HCT116 (cell line): ENCODE measurements around the gene SP3. TPM values are rescaled to one million over a fixed set of nuclear protein-coding genes. Genes with fewer than 3 reads are reported as not detected.

Experiments used
- ATAC-seq: fragments of 200-7000 bp; cut with Tn5 transposase; 2 replicates; pipeline ENCODE4 v1.9.1; 2020; ENCODE audit warnings: mild to moderate bottlenecking, moderate library complexity
- BruUV-seq: library from RNA; stranded (reverse); fragments of 400-500 nt; replicated peaks from 2 replicates; lab custom pipeline; 2021; lab: Mats Ljungman, UMichigan
- CTCF ChIA-PET: fragments of 300-600 bp; sonication (Branson Sonifier 250); formaldehyde crosslinking; loops from one replicate; lab custom pipeline; 2021; ENCODE audit warnings: antibody characterized with exemption; lab: Charles Lee
- POLR2A ChIA-PET: fragments of 300-600, 350-600 bp; sonication (Branson Sonifier 250); formaldehyde crosslinking; loops from one replicate; lab custom pipeline; 2021; ENCODE audit warnings: antibody characterized with exemption; lab: Charles Lee
- RAD21 ChIA-PET, 2 experiments: fragments of 300-600 bp; sonication (Branson Sonifier 250); formaldehyde crosslinking; loops; one replicate each; lab custom pipeline; 2023; ENCODE audit warnings: low total read pairs in 2 of 2; ENCODE audit not compliant: uncharacterized antibody in 2 of 2, unreplicated experiment in 2 of 2, low non-redundant PET in 1 of 2; lab: Charles Lee
- DNase-seq: peaks from one replicate; pipeline ENCODE4 v3.0.0-alpha.2; 2010; ENCODE audit warnings: low read depth, low spot score
- H2AFZ ChIP-seq: fragments of 200-600 bp; shearing (Covaris generic), sonication (generic); 2 replicates; pipeline ENCODE4 v1.6.1; 2017; ENCODE audit warnings: low read depth, mixed run types, mixed read lengths, antibody characterized with exemption, low read length; ENCODE audit not compliant: poor library complexity, severe bottlenecking
- H3K27ac ChIP-seq: 2 replicates; pipeline ENCODE4 v1.5.1; 2012; ENCODE audit warnings: low read depth, low read length
- H3K27me3 ChIP-seq: fragments of 200-600 bp; sonication (generic); 2 replicates; pipeline ENCODE4 v1.6.1; 2016; ENCODE audit warnings: mixed run types, low read length, mixed read lengths; ENCODE audit not compliant: insufficient read depth
- H3K36me3 ChIP-seq, 2 experiments: fragments of 200-500 bp in 1 of 2; fragments of 200-600 bp in 1 of 2; sonication (Bioruptor generic) in 1 of 2; sonication (generic) in 1 of 2; 2 replicates each; pipeline versions ENCODE4 v1.5.1 to v1.6.1; 2014 to 2016; ENCODE audit warnings: low read length in 2 of 2, inconsistent platforms in 1 of 2, mixed read lengths in 1 of 2, mixed run types in 1 of 2; ENCODE audit not compliant: insufficient read depth in 2 of 2, control insufficient read depth in 1 of 2
- H3K4me1 ChIP-seq, 2 experiments: fragments of 200-600 bp in 1 of 2; sonication (generic) in 1 of 2; 2 replicates each; pipeline versions ENCODE4 v1.5.1 to v1.6.1; 2012 to 2017; ENCODE audit warnings: low read length in 2 of 2, inconsistent platforms in 1 of 2, mild to moderate bottlenecking in 1 of 2, mixed read lengths in 1 of 2, mixed run types in 1 of 2, moderate library complexity in 1 of 2; ENCODE audit not compliant: insufficient read depth in 2 of 2, control insufficient read depth in 1 of 2
- H3K4me2 ChIP-seq: fragments of 200-600 bp; sonication (generic); 2 replicates; pipeline ENCODE4 v1.6.1; 2017; ENCODE audit warnings: mixed run types, low read length, mixed read lengths
- H3K4me3 ChIP-seq, 2 experiments: fragments of 200-600 bp in 1 of 2; sonication (generic) in 1 of 2; replicated peaks in 1 of 2; 2 replicates each; pipeline ENCODE4 v1.5.1; 2011 to 2016; ENCODE audit warnings: low read length in 2 of 2, control low read depth in 1 of 2, low read depth in 1 of 2, mild to moderate bottlenecking in 1 of 2, mixed read lengths in 1 of 2, mixed run types in 1 of 2
- H3K79me2 ChIP-seq: fragments of 200-600 bp; sonication (generic); 2 replicates; pipeline ENCODE4 v1.6.1; 2017; ENCODE audit warnings: mild to moderate bottlenecking, mixed run types, low read length, moderate library complexity, mixed read lengths; ENCODE audit not compliant: insufficient read depth
- H3K9ac ChIP-seq: fragments of 200-600 bp; sonication (generic); 2 replicates; pipeline ENCODE4 v1.6.1; 2016; ENCODE audit warnings: low read length, mixed read lengths
- H3K9me2 ChIP-seq: fragments of 200-600 bp; sonication (generic), shearing (Covaris generic); 2 replicates; pipeline ENCODE4 v1.6.1; 2017; ENCODE audit warnings: mixed run types, mild to moderate bottlenecking, moderate library complexity; ENCODE audit not compliant: insufficient read depth
- H3K9me3 ChIP-seq, 2 experiments: fragments of 200-500 bp in 1 of 2; fragments of 200-600 bp in 1 of 2; sonication (Bioruptor generic) in 1 of 2; sonication (generic) in 1 of 2; 2 replicates each; pipeline ENCODE4 v1.6.1; 2014 to 2017; ENCODE audit warnings: low read length in 2 of 2, mixed read lengths in 2 of 2, inconsistent platforms in 1 of 2, low read depth in 1 of 2, mild to moderate bottlenecking in 1 of 2, mixed run types in 1 of 2, moderate library complexity in 1 of 2; ENCODE audit not compliant: control insufficient read depth in 1 of 2, insufficient read depth in 1 of 2
- H4K20me1 ChIP-seq: fragments of 200-600 bp; sonication (generic), shearing (Covaris generic); 2 replicates; pipeline ENCODE4 v1.6.1; 2017; ENCODE audit warnings: mixed run types, mild to moderate bottlenecking, moderate library complexity; ENCODE audit not compliant: insufficient read depth
- ATF3 ChIP-seq: IDR thresholded peaks from 2 replicates; pipeline ENCODE4 v1.6.1; 2012
- EGR1 ChIP-seq: IDR thresholded peaks from 2 replicates; pipeline ENCODE4 v1.6.1; 2012; ENCODE audit warnings: low read depth
- EZH2 ChIP-seq: fragments of 200-600 bp; sonication (generic); IDR thresholded peaks from 2 replicates; pipeline ENCODE4 v1.6.1; 2017; ENCODE audit warnings: antibody characterized with exemption, mixed run types
- EZH2phosphoT487 ChIP-seq: fragments of 200-600 bp; IDR thresholded peaks from 2 replicates; pipeline ENCODE4 v1.6.1; 2018; ENCODE audit warnings: antibody characterized with exemption, borderline replicate concordance
- FOSL1 ChIP-seq: IDR thresholded peaks from 2 replicates; pipeline ENCODE4 v1.6.1; 2012; ENCODE audit warnings: low read depth
- POLR2A ChIP-seq: IDR thresholded peaks from 2 replicates; pipeline ENCODE4 v1.7.0; 2011; ENCODE audit warnings: borderline replicate concordance; ENCODE audit not compliant: insufficient read depth, insufficient read length; ENCODE audit errors: extremely low read depth
- RAD21 ChIP-seq: IDR thresholded peaks from 2 replicates; pipeline ENCODE4 v1.6.1; 2012; ENCODE audit warnings: low read depth, mild to moderate bottlenecking
- SRF ChIP-seq: IDR thresholded peaks from 2 replicates; pipeline ENCODE4 v1.6.1; 2012; ENCODE audit warnings: low read depth
- TCF7L2 ChIP-seq: IDR thresholded peaks from 2 replicates; pipeline ENCODE4 v1.7.0; 2011; ENCODE audit warnings: borderline replicate concordance, inconsistent platforms; ENCODE audit not compliant: insufficient read depth, insufficient read length; ENCODE audit errors: extremely low read depth
- ZFX ChIP-seq: fragments of 450-650 bp; IDR thresholded peaks from 2 replicates; pipeline ENCODE4 v1.6.1; 2017
- intact Hi-C: fragments of 100-400 bp; cut with micrococcal nuclease; formaldehyde crosslinking; loops from 2 replicates; pipeline ENCODE4 v1.10.0; 2022
- total RNA-seq: library from RNA; stranded (reverse); gene quantifications from one replicate; pipeline ENCODE4 v1.2.1, GENCODE V29; 2021; ENCODE audit not compliant: unreplicated experiment
- TF ChIP-seq, protein P1 (sequence below): IDR thresholded peaks from 2 replicates; pipeline ENCODE4 v1.6.1; 2012; ENCODE audit warnings: low read depth

SP3 gene
- total RNA-seq, 1 experiment from 2014 or later = 98.0 TPM

- ChIA-PET CTCF (no interaction called here), RAD21 (no interaction called here), POLR2A (no interaction called here)
- H3K4me2 ChIP-seq = no peak overlapping the region
- H3K27me3 ChIP-seq = no peaks in the 10 kb centered on the region
- H3K79me2 ChIP-seq = no peaks in the 10 kb centered on the region
- H3K4me1 ChIP-seq = no peaks in the 10 kb centered on the region
- TF ChIP-seq TCF7L2 (no peak), EZH2phosphoT487 (no peak), ATF3 (no peak), RAD21 (no peak), SRF (no peak), FOSL1 (no peak), EZH2 (no peak), ZFX (no peak), POLR2A (no peak), EGR1 (no peak)
- TF ChIP-seq, protein P1, sequence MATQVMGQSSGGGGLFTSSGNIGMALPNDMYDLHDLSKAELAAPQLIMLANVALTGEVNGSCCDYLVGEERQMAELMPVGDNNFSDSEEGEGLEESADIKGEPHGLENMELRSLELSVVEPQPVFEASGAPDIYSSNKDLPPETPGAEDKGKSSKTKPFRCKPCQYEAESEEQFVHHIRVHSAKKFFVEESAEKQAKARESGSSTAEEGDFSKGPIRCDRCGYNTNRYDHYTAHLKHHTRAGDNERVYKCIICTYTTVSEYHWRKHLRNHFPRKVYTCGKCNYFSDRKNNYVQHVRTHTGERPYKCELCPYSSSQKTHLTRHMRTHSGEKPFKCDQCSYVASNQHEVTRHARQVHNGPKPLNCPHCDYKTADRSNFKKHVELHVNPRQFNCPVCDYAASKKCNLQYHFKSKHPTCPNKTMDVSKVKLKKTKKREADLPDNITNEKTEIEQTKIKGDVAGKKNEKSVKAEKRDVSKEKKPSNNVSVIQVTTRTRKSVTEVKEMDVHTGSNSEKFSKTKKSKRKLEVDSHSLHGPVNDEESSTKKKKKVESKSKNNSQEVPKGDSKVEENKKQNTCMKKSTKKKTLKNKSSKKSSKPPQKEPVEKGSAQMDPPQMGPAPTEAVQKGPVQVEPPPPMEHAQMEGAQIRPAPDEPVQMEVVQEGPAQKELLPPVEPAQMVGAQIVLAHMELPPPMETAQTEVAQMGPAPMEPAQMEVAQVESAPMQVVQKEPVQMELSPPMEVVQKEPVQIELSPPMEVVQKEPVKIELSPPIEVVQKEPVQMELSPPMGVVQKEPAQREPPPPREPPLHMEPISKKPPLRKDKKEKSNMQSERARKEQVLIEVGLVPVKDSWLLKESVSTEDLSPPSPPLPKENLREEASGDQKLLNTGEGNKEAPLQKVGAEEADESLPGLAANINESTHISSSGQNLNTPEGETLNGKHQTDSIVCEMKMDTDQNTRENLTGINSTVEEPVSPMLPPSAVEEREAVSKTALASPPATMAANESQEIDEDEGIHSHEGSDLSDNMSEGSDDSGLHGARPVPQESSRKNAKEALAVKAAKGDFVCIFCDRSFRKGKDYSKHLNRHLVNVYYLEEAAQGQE = no peak
- intact Hi-C loops = no loop called here
- H3K27ac ChIP-seq = no peak overlapping the region
- ATAC-seq (no peak), DNase-seq (no peak)
- H3K9me2 ChIP-seq = no peaks in the 10 kb centered on the region
- no peak overlapping the region for H3K4me3 ChIP-seq
- no TSS peak for BruUV-seq
- H4K20me1 ChIP-seq = no peaks in the 10 kb centered on the region
- no peak overlapping the region for H3K9ac ChIP-seq
- H3K9me3 ChIP-seq = no peaks in the 10 kb centered on the region
- no peaks in the 10 kb centered on the region for H3K36me3 ChIP-seq
- H2AFZ ChIP-seq = no peak overlapping the region
Measured at GRCh38 chr2:173993459-173993858, 28.3 kb upstream of the SP3 start.
